Medulla oblongata (tissue), 1 donor: ENCODE data around the gene DHDDS.
A peak's percentile ranks its signal among the peaks of the same experiment; 100 is the strongest.
"Not testable (repeated sequence)": the region's sequence is repeated elsewhere in the genome, so short reads cannot be mapped to it uniquely, and the experiment has no call there.

Experiments used
- DNase-seq: peaks from one replicate; pipeline ENCODE4 v3.0.0-alpha.2; 2015; ENCODE audit errors: extremely low spot score

Gene DHDDS, protein sequence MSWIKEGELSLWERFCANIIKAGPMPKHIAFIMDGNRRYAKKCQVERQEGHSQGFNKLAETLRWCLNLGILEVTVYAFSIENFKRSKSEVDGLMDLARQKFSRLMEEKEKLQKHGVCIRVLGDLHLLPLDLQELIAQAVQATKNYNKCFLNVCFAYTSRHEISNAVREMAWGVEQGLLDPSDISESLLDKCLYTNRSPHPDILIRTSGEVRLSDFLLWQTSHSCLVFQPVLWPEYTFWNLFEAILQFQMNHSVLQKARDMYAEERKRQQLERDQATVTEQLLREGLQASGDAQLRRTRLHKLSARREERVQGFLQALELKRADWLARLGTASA

GRCh38 chr1:26431979-26432695 is at the start of gene DHDDS:
Gene DHDDS (plus strand): TSS chr1:26432321. CDS start chr1:26432946, 625 bp downstream.
- peak; percentile 98 for DNase-seq

- DNase-seq = no peak
Measured at GRCh38 chr1:26384076-26384475, 48.0 kb upstream of the DHDDS start.

- DNase-seq = not testable (repeated sequence)
Measured at GRCh38 chr1:26385063-26385462, 47.1 kb upstream of the DHDDS start.

DNA sequence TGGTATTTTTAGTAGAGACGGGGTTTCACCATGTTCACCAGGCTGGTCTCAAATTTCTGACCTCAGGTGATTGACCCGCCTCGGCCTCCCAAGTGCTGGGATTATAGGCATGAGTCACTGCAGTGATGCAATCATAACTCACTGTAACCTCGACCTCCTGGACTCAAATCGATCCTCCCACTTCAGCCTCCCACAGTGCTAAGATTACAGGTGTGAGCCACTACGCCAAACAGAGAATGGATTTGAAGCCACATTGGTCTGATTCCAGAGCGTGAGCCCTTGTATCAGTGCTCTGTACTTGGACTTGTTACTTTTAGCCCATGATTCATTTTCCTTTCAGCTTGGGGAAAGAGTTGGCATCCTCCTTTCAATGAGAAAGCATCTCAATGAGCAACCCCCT is 44.7 kb upstream of the DHDDS start:
- no peak for DNase-seq

GRCh38 chr1:26388791-26389445 is 43.2 kb upstream of the DHDDS start:
- no peak for DNase-seq

DNA sequence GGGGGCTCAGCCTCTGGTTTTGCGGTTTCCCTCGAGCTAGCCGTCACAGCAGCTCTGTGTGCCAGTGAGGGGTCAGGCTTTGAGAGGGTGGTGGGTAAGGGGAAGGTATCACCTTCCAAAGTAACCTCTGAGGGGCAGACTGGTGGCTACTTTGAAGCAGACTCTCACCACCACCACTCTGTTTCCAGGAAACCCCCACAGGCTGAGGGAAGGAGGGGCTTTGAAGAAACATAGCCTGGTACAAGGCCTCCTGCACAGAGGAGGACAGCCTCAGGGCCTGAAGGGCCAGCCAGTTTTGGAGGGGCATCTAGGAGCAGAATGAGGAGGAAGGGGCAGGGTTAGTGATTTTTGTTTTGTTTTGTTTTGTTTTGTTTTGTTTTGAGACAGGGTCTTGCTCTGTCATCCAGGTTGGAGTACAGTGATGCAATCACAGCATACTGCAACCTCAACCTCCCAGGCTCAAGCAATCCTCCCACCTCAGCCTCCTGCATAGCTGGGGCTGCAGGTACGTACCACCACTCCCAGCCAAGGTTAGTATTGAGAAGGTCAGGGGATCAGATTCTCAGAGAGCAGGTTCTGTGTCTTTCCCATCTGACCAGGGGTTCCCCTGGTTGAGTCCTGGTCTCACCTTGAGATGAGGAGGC is 42.4 kb upstream of the DHDDS start:
- DNase-seq = no peak

GRCh38 chr1:26391450-26391849 is 40.7 kb upstream of the DHDDS start:
- DNase-seq = peak; percentile 73

DNA sequence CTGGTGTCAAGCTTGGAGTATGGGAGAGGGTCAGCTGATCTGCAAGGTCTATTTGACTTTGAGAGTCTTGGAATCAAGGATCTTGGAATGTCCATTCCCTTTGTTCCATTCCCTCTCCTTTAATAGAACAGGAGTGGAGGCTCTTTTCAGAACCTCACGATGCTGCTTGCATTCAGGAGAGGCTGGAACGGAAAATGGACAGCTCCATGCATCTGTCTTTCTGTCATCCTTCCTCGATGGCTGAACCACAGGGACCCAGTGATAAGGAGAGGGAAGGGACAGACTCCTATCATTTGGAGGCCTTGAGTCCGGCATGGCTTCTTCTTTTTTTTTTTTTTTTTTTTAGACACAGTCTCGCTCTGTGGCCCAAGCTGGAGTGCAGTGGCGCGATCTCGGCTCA is 36.4 kb upstream of the DHDDS start:
- no peak for DNase-seq

- DNase-seq = no peak
Measured at GRCh38 chr1:26399034-26399433, 33.1 kb upstream of the DHDDS start.

GRCh38 chr1:26401891-26402290 is 30.2 kb upstream of the DHDDS start:
- DNase-seq = no peak

DNA sequence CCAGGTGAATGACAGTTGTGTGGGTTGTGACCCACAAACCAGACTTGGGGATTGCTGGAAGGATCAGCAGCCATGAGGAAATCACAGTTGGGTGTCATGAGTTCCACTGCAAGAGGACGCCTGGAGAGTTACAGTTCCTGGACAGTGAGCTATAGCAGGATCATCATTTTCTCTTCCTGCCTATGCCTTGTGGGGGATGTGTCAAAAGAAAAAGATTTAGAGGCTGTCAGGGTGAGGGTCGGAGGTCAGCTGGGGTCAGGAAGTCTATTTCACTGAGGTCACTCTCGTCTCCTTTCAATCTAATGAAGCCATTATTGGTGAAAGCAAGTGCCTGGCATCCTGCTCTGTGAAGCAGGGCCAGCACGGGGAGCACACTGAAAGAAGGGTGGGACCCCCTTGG is 28.5 kb upstream of the DHDDS start:
- DNase-seq = no peak

DNA sequence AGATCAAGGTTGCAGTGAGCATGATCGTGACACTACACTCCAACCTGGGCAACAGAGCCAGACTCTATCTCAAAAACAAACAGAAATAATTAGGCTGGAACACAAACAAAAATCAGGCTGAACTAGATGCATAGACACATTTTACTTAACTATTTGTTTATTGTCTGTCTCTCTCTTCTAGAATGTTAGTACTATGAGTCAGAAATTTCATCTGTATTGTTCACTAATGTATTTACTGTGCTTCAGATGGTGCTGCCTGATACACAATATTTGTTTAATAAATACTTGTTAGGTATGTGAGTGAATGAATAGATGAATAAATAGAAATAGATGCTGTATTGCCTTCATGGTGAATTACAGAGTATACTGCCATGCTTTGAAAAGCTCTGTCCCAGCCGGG is 27.5 kb upstream of the DHDDS start:
- no peak for DNase-seq

DNA sequence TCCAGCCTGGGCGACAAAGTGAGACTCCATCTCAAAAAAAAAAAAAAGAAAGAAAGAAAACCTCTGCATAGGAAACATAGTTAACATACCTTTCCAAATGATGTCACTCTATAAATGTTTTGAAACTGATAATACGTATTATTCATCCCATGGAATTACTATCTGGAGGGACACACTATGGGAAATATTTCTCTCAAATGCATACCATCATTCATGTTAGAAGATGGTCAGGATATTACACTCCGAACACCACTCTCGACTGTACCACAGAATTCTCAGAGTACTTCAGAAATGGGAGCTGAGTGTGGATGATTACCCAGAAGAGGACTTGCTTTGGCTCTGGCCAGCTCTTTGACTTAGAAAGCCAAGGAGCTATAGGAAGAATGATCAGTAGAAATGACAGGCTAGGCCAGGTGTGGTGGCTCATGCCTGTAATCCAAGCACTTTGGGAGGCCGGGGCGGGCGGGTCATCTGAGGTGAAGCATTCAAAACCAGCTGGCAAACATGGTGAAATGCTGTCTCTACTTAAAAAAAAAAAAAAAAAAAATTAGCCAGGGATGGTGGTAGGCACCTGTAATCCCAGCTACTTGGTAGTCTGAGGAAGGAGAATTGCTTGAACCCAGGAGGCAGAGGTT is 26.7 kb upstream of the DHDDS start:
- DNase-seq = no peak

- DNase-seq = peak; percentile 79
Measured at GRCh38 chr1:26408604-26409003, 23.5 kb upstream of the DHDDS start.

- no peak for DNase-seq
Measured at GRCh38 chr1:26409191-26409807, 22.8 kb upstream of the DHDDS start.

DNA sequence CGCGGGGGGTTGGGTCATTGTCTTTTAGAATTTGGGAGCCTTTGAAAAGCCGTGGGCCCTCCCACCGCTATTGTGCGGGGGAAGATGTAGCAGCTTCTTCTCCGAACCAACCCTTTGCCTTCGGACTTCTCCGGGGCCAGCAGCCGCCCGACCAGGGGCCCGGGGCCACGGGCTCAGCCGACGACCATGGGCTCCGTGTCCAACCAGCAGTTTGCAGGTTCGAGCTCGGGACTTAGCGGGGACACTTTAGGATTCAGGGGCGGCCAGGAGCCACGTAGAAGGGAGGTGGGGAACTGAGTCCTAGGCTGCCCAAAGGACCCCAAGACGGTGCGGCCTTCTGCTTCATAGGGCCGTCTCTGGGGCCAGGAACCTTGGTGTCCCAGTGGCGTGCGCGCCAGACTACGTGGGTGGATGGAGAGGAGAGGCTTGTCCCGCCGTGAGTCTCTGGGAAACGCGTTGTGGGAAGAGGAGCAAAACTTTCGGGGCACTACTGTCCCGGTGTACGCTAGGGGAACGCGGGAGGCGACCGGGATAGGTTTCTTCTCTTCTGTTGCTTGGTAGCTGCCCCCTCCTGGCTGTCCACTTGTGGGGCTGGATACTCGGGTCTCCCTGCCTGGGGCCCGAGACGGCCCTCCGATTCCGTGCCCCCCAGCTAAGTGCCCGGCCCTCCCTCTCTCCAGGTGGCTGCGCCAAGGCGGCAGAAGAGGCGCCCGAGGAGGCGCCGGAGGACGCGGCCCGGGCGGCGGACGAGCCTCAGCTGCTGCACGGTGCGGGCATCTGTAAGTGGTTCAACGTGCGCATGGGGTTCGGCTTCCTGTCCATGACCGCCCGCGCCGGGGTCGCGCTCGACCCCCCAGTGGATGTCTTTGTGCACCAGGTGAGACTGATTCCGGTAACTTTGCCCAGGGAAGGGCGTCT is 21.2 kb upstream of the DHDDS start, which contains the start of gene LIN28A:
TSS of gene LIN28A (plus strand) at position 112 of the 918 bp plus-strand sequence. CDS start at position 187, 75 bp downstream.
- DNase-seq = no peak

GRCh38 chr1:26411624-26412074 is 20.5 kb upstream of the DHDDS start:
- no peak for DNase-seq

DNA sequence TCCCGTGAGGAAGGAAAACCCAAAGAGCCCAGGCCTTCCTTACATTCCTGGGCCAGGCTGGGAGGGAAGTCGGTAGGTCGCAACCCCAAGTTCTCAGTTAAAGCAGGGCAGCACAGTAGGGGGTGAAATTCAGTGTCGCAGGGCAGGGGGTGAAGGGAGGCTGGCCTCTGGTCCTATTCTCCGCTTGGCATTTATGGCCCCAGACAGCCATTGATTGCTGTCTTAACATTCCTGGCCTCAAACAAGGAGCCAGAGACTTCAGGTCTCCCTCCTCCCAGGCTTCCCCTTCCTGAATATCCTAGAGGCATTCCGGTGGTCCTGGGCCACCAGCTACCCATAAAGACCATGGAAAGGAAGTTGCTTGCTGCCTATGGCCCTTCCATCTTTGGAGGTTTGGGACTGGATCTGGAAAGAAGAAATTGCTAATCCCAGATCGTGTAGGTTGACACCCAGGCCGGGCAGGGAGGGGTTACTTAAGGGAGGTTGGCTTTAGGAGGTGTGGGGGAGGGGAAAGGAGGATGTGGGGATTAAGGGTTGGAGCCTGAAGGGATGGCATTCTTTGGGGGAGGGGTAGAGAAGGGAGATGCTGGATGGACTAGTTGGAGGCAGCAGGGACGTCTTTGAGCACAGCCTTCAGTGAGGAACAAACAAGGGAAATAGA is 19.8 kb upstream of the DHDDS start:
- no peak for DNase-seq

DNA sequence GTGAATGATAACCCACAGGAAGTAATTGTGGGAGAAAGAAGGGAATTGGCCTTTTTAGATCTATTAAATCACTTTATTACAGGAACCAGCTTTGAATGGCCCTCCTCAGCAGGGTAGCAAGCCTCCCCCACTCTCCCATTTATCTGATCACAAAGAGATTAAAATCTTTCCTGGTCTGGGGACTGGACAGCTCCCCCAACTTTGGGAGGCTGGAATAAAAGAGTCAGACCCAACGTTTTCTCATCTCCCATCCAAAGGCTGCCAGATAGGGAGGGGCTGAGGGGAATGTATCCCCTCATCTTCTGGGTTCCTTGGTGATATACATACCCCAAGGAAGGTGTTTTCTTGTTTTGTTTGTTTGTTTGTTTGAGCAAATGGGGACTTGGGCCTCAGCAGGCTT is 19.1 kb upstream of the DHDDS start:
- DNase-seq = no peak
